Left ventricle myocardium inferior (tissue), 1 donor: ENCODE results near the gene ZNF652. TPM values are rescaled to one million over a fixed set of nuclear protein-coding genes. Genes with fewer than 3 reads are reported as not detected.

Experiments
- DNase-seq: peaks from one replicate; pipeline ENCODE4 v3.0.0-alpha.2; 2020
- H3K27ac ChIP-seq: fragments of 200-600 bp; replicated peaks from 2 replicates; pipeline ENCODE4 v1.8.0; 2021
- H3K27me3 ChIP-seq: fragments of 200-600 bp; 2 replicates; pipeline ENCODE4 v1.8.0; 2021; ENCODE audit warnings: low read depth
- H3K36me3 ChIP-seq: fragments of 200-600 bp; 2 replicates; pipeline ENCODE4 v1.8.0; 2021
- H3K4me1 ChIP-seq: fragments of 200-600 bp; 2 replicates; pipeline ENCODE4 v1.8.0; 2021
- H3K4me3 ChIP-seq: fragments of 200-600 bp; 2 replicates; pipeline ENCODE4 v1.8.0; 2021; ENCODE audit warnings: mild to moderate bottlenecking, moderate library complexity
- H3K9me3 ChIP-seq: fragments of 200-600 bp; replicated peaks from 2 replicates; pipeline ENCODE4 v1.8.0; 2021
- intact Hi-C: fragments of 100-400 bp; cut with micrococcal nuclease; formaldehyde crosslinking; loops from one replicate; pipeline ENCODE4 v1.11.0; 2022
- long read RNA-seq: library from polyadenylated mRNA; unstranded; transcript quantifications from one replicate; pipeline ENCODE4 v2.0.0, GENCODE V29; 2021
- total RNA-seq: library from RNA; stranded (reverse); fragmentation: NEBNext Ultra II Directional; extraction: Animal tissue kit (Norgen Biotek cat#: 25700); gene quantifications from one replicate; pipeline ENCODE4 v1.2.1, GENCODE V29; 2021
- TF ChIP-seq, protein P1 (sequence below): fragments of 200-600 bp; IDR thresholded peaks from 2 replicates; pipeline ENCODE4 v1.8.0; 2021; ENCODE audit warnings: antibody characterized with exemption, mild to moderate bottlenecking, borderline replicate concordance
- donor health status: DM: no; HTN: yes; CAD: no; lungs with severe emphysema.

The ZNF652 gene
- total RNA-seq = 19.2 TPM
- long read RNA-seq, partial matches to known transcripts = 1 of 2 reads
- long read RNA-seq, other reads (novel, unspliced or antisense) = 1 of 2 reads

DNA sequence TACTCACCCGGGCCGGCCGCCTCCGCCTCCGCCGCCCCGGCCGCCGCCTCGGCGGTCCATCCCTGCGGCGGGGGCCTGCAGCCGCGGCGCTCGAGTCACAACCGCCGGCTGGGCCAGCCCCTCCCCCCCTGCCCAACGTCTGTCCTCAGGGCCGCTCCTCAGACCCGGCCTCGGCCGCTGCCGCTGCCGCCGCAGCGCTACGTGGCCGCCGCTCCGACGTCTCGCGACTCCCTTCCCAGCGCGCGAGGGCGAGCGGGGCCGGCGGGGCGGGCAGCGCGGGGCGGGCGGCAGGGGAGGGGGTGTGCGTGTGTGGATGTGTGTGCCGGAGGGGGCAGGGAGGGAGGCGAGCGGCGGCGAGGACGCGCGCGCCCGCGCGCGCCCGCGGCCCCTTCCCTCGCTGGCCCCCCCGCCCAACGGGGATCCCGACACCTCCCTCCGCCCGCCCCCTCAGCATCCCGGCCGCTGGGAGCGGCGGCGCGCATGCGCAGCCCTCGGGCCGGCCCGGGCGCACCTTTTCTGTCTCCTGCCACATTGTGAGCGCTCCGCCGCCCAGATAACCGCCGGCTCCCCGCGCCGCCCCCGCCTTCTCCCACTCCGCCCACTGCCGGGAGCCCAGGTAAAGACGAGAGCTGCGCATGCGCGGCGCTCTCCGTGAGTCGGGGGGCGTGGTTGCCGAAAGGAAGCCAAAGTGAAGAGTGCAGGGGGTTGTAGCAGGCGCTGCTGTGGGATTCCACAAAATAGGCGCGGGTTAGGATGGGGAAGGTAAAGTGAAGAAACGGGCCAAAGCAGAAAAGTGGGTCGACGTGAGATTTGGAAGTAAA, at the start of gene ZNF652:
TSS of gene ZNF652 (minus strand) at position 349 of the 821 bp plus-strand sequence. CDS start 44,525 bp downstream, outside the sequence.
- no peaks in the 10 kb centered on the region for H3K36me3 ChIP-seq
- DNase-seq = peak; percentile 93
- peak within 1 kb of the TSS; percentile 96 for H3K4me3 ChIP-seq
- no peaks in the 10 kb centered on the region for H3K27me3 ChIP-seq
- H3K4me1 ChIP-seq = peaks cover 49% of the 10 kb centered on the region
- no peaks in the 10 kb centered on the region for H3K9me3 ChIP-seq
- peak within 1 kb of the TSS; percentile 96 for H3K27ac ChIP-seq
- TF ChIP-seq, protein P1, sequence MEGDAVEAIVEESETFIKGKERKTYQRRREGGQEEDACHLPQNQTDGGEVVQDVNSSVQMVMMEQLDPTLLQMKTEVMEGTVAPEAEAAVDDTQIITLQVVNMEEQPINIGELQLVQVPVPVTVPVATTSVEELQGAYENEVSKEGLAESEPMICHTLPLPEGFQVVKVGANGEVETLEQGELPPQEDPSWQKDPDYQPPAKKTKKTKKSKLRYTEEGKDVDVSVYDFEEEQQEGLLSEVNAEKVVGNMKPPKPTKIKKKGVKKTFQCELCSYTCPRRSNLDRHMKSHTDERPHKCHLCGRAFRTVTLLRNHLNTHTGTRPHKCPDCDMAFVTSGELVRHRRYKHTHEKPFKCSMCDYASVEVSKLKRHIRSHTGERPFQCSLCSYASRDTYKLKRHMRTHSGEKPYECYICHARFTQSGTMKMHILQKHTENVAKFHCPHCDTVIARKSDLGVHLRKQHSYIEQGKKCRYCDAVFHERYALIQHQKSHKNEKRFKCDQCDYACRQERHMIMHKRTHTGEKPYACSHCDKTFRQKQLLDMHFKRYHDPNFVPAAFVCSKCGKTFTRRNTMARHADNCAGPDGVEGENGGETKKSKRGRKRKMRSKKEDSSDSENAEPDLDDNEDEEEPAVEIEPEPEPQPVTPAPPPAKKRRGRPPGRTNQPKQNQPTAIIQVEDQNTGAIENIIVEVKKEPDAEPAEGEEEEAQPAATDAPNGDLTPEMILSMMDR = no peak
- intact Hi-C loops = no loop called here

DNA sequence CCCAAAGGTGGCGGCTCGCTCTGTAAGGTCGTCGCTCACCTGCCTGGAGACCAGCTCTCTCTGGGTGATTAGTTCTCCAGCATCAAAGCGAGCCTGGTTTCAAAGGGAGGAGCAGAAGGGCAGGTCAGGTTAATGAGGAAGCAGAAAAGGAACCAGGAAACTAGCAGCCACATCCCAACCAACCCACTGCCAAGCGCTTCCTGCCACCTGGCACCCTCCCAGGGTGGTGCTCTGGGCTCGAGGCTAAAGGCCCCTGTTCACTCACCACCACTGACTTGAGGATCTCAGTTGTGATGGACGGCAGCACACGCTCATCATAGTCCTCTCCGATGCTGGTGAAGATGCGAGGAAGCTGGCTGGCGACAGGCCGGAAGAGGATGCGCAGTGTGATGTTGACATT, 47.0 kb upstream of the ZNF652 start:
- Histone ChIP-seq H3K27ac (no peak overlapping the region), H3K4me1 (peaks cover 18% of the 10 kb centered on the region), H3K27me3 (no peaks in the 10 kb centered on the region), H3K9me3 (no peaks in the 10 kb centered on the region), H3K36me3 (peaks cover 92% of the 10 kb centered on the region), H3K4me3 (no peak overlapping the region)
- TF ChIP-seq, protein P1 = no peak
- no peak for DNase-seq
- intact Hi-C loops = no loop called here

DNA sequence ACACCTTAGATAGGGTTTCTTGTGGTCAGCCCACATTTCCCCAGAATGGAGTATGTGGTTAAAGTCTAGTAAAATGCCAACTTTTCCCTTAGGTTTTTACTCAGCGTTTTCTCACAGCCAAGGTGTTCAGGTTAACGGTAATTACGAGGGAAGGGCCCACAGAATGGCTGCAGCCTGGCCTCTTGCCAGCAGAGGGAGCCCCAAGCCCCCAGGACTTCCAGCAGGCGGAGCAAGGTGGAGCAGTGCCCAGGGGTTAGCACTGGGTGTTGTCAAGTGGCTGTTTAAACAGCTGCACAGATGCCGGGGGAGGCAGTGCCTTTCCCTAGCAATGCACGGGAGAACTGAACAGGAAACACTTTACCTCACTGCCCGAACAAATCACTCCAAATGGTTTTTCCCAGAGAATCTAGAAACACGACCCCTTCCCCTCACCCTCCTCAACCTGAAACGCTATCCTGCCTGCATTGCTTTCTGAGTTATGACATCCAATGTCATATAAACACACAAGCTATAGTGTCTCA, 46.0 kb upstream of the ZNF652 start:
- Histone ChIP-seq H3K27ac (no peak overlapping the region), H3K4me1 (peaks cover 9% of the 10 kb centered on the region), H3K36me3 (peaks cover 98% of the 10 kb centered on the region), H3K9me3 (no peaks in the 10 kb centered on the region), H3K4me3 (no peak overlapping the region), H3K27me3 (no peaks in the 10 kb centered on the region)
- intact Hi-C loops = no loop called here
- DNase-seq = peak; percentile 66
- TF ChIP-seq, protein P1 = peak; percentile 72

DNA sequence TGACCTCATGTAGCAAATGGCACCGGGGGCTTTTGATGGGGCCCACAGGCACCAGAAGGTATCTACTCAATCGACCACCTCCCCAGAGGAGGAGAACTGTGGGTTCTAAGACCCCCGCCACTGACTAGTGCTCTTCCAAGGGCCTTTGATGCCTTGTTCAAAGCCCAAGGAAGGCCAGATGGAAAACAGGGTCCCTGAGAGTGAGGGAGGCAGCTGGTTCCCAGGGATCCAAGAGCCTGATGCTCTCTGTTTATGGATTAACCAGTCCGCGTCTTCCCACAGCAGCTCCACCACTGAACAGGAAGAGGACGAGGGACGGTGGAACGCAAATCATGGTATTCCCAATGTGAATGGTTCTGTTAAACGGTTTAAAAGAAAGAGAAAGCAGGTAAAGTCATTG, 45.0 kb upstream of the ZNF652 start:
- H3K9me3 ChIP-seq = no peaks in the 10 kb centered on the region
- H3K4me3 ChIP-seq = no peak overlapping the region
- no peak overlapping the region for H3K27ac ChIP-seq
- TF ChIP-seq, protein P1 = no peak
- H3K36me3 ChIP-seq = peaks cover 93% of the 10 kb centered on the region
- H3K4me1 ChIP-seq = peaks cover 9% of the 10 kb centered on the region
- intact Hi-C loops = no loop called here
- no peaks in the 10 kb centered on the region for H3K27me3 ChIP-seq
- no peak for DNase-seq

DNA sequence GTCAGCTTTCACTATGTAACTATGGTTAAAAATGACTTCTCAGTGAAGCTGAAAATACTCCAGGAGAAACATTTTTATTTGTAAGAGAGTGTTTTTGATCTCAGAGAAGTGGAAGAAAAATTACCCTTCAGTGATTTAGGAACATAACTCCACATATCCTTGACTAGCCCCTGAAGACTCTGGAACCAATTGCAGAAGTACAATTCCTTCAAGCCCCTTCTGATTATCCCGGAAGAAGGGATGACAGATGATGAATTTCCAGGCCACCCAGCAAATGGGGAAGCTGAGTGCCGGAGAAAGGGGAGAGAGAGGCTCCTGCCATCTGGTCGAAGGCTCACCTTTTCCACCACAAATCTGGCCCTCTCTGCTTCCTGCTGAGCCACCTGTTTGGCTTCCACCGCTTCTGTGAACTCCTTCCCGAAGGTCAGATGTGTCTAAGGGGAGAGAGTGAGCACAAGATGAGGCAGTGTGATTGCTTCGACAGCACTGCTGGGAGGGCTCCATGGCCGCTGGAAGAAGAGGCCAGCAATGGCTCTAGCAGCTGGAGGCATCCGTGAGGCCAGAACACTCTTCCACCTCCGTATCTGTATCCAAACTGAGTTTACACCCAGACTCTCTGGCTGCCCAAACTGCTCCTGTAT, 44.5 kb upstream of the ZNF652 start:
- TF ChIP-seq, protein P1 = no peak
- DNase-seq = no peak
- peaks cover 9% of the 10 kb centered on the region for H3K4me1 ChIP-seq
- intact Hi-C loops = no loop called here
- peaks cover 87% of the 10 kb centered on the region for H3K36me3 ChIP-seq
- H3K27ac ChIP-seq = no peak overlapping the region
- no peaks in the 10 kb centered on the region for H3K27me3 ChIP-seq
- H3K9me3 ChIP-seq = no peaks in the 10 kb centered on the region
- H3K4me3 ChIP-seq = no peak overlapping the region
